ENCODE measurements around the gene JMJD8.

Gene JMJD8

DNA sequence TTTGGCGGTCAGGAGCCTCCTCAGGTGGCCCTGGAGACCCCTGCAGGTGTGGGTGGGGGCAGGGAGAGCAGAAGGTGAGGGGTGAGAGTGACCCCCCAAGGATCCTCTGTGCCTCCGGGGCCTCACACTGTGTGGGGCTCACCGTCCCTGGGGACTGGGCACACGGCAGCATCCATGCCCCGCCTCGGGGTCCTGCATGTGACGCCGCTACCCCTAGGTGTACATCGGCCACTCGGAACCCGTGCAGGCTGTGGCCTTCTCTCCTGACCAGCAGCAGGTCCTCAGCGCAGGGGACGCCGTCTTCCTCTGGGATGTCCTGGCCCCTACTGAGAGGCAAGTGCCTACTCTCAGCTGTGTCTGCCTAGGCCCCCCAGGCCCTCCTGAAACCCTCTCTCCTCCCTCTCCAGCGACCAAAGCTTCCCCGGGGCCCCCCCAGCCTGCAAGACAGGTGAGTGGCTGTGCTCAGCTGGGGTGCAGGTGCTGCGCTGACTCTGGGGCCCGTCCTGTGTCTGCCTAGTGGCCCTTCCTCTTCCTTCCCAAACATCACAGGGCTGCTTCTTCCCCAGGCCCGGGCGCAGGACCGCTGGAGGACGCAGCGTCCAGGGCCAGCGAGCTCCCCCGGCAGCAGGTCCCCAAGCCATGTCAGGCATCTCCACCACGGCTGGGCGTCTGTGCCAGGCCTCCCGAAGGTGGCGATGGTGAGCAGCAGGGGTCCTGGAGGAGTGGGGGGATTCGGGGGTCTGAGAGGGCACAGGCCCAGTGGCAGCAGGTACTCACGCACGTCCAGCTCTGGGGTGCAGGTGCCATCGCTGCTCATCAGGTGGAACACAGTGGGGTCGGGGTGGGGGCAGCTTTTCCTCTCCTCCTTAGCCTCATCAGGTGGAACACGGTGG, 25.2 kb downstream of the JMJD8 start:
- DNase-seq: no peak

DNA sequence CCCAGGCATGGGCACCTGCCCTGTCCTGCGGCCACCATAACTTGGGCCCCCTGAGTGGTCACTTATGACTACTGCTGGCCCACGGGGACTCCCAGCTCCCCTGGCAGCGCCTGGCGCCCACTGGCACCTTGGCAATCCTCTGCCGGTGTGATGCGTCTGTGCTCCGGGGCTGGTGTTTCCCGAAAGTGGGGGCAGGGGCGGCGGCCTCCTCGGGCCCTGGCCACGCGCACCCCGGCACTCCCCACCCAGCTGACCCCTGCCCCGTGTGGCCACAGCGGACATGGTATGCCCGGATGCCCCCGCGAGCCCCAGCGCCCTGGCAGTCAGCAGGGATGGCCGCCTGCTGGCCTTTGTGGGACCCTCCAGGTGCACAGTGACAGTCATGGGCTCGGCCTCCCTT, 26.6 kb downstream of the JMJD8 start:
- DNase-seq: no peak

DNA sequence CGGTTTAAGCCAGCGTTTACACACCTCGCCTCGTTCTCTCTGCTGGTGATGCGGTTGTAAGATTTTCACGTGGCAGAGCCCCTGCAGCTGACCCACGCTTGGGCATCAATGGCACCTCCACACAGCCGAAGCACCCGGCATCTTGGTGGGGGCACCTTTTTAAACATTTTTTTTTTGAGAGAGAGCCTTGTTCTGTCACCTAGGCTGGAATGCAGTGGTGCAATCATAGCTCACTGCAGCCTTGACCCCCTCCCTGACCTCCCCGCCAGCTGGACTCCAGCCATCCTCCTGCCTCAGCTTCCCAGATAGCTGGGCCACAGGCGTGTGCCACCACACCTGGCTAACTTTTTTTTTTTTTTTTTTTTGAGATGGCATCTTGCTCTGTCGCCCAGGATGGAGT, 30.1 kb downstream of the JMJD8 start:
- no peak for DNase-seq

DNA sequence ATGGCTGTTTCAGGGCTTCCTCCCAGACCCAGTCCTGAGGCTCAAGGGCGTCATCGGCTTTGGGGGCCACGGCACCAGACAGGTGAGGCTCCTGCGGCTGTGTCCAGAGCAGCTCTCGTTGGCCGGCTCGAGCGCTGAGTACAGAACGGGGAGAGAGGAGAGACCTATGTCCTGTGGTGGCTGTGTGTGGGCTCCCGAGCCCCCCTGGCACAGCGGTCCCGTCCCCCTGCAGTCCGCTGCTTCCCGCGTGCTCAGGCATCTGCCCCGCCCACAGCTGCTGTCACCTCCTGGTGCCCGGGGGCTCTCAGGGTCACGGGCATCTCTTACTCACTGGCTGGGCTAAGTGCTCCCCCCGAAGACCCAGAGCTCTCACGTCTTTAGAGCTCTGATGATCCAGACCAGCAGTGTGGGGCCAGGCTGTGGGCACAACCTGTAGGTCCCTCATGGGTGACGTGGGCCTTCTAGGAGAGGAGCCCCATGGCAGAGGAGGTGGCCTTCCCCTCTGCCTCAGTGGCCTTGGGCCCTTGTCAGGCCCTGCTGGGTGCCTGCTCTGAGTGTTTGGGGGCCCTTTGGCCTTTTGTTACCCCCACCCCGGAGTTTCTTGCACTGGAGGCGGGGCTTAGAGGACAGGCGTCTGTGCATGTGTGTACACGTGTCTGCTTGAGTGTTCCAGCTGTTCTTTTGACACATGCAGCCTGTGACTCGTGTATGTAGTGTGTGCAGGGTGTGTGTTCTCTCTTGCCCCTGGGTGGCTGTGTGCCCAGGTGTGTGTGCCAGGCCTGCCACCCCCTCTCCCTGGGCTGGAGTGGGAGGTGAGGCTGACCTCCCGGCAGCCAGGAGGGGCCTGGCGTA, 31.5 kb downstream of the JMJD8 start:
- no peak for DNase-seq

DNA sequence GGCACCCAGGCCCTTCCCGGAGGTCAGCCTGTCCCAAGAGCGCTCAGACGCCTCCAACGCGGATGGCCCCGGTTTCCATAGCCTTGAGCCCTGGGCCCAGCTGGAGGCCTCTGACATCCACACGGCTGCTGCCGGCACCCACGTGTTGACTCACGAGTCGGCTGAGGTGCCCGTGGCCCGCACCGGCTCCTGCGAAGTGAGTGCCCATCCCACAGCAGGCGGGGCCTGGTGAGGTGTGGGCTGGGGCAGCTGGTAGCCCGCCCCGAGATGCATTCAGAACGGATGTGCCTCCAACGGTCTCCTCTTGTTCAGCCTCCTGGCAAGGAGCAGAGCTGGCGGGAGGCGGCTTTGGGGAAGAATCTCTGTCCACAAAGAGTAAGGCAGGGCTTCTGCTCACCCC, 32.3 kb downstream of the JMJD8 start:
- DNase-seq: no peak

DNA sequence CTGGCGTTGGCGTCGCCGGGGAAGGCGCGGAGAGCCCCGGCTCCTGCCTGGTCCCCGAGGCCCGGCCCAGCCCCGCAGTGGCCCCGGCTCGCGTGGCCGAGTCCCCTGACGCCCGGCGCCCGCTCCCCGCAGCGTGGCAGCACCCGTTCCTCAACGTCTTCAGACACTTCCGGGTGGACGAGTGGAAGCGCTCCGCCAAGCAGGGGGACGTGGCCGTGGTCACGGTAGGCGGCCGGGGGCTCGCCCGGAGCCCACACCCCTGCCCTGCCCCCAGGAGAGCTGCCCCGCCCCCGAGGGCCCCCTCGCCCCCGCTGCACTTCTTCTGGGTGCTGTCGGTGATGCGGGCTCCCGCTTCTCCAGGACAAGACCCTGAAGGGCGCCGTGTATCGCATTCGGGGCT, 34.5 kb downstream of the JMJD8 start:
- no peak for DNase-seq

DNA sequence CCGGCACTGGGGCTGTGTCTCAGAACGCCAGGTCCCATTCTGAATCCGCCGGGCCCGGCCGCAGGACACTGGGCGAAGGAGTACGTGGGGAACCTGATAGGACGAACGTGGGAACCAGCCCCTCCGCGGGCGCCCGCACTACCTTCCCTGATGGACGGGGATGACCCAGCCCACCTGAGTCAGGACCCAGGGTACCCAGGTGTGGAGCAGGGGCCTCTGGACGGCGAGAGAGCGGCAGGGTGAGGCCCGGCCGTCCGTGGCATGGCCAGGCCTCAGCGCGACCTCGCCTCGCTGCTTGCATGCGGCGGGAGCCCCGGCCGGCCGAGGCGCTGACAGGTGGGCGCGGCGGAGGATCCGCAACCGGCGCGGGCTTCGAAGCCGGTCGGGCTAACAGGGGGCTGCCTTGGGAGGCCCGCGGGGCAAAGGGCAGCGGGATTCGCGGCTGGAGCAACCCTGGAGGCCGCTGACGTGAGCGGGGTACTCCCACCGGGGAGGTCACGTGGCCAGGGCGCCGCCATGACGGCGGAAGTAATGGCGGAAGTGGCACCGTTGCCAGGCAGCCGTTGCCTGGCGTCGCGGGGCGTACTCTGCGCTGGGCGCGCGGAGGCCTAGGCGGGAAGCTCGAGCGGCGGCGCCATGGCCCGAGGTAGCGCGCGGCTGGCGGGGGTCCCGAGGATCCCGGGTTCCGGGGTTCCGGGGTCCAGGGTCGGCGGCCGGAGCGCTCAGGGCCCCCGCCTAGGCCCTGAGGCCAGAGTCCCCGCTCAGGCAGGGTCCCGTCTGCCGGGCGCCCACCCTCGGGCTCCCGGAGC, 35.1 kb downstream of the JMJD8 start, which contains the start of gene WDR90:
TSS of gene WDR90 (plus strand) at position 585 of the 809 bp plus-strand sequence. CDS start at position 637, 52 bp downstream.
- peak; percentile 90 for DNase-seq

DNA sequence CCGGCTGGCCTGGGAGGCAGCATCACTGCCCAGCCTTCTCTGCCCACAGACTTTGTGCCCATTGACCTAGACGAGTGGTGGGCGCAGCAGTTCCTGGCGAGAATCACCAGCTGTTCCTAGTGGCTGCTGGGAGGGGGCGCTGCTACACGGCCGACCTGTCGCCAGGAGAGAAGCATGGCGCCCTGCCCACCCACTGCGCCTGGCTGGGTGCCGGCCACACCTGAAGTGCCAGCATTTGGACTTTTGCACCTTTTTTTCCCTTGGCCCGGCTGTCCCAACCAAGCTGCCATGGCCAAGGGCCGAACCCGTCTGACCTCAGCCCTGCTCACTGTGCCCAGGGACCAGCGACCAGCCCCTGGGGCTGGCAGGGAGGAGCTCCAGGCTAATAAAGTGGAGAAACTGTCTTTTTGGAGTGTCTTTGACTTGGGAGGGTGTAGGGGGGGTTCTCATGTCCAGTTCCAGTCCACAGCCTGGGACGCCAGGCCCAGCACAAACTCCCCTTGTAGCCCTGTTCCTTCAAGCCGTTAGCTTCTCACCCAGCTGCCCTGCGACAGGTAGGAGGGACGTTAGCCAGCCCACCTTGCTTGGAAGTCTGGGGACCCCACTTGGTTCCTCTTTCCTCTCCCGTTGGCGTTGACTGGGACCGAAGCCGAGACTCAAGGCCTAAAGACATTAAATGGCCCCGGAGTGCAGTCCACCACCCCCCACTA, 35.9 kb downstream of the JMJD8 start:
- DNase-seq: peak; percentile 40

DNA sequence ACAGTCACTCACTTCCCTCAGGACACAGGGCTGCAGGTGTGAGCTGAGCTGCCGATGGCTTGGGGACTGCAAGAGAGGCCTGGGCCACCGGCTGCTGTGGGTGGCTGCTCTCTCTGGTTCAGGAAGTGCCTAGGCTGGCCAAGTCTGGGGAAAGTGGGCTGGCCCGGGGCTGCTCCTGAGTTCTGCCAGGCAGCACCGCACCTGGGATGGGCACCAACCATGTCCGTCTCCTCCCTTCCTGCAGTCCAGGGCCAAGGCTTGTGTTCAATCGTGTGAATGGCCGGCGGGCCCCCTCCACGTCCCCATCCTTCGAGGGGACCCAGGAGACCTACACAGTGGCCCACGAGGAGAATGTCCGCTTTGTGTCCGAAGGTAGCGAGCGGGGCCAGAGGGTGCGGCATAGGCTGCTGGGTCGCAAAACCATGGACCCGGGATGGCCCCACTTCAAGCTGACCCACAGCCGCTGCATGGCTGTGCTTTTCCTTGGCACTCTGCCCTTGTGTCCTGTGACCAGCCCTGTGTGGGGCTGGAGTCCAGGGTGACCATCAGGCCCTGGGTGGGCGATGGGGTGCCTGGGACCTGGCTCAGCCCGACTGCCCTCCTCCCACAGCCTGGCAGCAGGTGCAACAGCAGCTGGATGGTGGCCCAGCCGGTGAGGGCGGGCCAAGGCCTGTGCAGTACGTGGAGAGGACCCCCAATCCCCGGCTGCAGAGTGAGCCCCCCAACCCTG, 36.8 kb downstream of the JMJD8 start:
- no peak for DNase-seq

DNA sequence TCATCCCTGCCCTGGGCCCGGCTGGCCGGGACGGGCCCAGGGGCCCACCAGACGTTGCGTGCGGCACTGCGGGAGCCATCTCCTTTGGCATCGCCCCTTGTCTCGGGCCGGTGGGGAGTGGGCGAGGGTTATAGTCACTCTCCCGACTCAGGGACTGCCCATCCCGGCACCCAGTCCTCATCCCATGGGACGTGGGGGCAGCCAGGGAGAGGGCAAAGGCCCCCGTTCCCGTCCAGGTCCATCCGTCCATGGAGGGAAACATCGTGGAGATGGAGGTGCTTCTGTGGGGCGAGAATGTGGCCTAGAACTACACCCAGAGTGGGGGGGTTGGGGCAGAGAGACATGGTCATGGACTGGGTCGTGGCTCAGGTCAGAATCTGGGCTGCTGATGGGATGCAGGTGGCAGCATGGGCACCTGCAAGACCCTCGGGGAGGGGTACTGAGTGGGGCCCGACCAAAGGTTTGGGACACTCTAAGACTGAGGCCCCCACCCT, 37.4 kb downstream of the JMJD8 start:
- no peak for DNase-seq

DNA sequence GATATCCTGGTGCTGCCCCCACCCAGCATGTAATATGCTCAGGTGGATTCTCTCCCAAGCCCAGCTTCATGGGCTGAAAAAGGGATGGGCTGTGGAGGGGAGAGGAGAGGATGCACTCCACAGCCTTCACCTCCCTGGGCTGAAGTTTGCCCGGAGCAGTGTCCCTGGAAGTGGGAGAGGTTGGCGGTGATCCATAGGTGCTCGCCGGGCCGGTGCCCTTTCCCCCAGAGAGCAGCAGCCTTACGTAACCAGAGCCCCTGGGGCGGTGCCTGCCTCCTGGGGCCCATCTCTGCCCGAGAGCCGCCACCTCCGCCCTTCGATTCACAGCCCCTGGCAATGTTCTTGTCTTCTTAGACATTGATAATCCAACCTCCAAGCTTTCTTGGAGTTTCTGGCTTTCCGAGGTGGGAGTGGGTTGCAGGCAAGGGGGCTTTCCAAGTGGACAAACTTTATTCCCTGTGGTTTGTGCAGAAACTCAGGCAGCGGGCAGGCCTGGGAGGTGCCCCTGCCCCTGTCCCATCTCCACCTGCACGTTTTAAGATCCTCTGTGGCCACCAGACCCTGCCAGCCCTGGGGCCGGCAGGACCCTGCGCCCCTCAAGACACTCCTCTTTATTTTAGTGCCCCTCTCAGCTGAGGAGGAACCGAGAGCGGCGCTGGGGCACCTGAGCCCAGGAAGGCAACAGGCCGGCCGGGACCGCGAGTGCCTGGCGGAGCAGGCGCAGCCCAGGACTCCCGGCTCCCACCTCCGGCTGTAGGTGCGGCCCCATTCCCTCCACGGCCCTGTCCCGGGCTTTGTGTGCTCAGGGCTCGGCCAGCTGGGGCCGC, 38.1 kb downstream of the JMJD8 start:
- DNase-seq: no peak

DNA sequence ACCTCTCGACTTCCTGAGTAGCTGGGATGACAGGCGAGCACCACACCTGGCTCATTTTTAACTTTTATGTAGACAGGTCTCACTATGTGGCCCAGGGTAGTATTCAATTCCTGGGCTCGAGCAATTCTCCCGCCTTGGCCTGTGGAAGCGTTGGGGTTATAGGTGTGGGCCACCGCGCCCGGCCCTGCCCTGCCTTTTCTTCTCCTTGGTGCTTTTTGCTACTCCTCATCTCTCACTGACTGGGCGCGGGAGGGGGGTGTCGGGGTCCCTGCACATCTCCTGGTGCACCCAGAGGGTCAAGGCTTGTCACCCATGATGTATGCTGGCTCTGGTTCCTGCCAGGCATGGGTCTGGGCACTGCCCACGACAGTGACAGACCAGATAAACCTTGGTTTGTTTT, 39.6 kb downstream of the JMJD8 start:
- DNase-seq: no peak

DNA sequence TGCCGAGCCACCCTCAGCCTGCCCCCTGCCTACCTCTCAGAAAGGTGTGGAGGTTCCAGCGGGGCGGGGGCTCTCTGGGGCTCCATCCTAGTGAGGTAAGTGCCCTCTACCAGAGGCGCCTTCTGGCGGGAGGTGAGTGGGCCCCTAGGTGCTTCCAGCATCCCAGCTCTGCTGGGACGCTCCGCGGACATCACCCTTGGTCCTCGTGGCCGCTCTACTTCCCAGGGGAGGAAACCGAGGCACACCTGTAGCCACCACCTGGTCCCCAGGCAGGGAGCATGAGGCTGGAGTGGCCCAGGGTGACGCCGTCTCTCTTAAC, 41.1 kb downstream of the JMJD8 start:
- no peak for DNase-seq

DNA sequence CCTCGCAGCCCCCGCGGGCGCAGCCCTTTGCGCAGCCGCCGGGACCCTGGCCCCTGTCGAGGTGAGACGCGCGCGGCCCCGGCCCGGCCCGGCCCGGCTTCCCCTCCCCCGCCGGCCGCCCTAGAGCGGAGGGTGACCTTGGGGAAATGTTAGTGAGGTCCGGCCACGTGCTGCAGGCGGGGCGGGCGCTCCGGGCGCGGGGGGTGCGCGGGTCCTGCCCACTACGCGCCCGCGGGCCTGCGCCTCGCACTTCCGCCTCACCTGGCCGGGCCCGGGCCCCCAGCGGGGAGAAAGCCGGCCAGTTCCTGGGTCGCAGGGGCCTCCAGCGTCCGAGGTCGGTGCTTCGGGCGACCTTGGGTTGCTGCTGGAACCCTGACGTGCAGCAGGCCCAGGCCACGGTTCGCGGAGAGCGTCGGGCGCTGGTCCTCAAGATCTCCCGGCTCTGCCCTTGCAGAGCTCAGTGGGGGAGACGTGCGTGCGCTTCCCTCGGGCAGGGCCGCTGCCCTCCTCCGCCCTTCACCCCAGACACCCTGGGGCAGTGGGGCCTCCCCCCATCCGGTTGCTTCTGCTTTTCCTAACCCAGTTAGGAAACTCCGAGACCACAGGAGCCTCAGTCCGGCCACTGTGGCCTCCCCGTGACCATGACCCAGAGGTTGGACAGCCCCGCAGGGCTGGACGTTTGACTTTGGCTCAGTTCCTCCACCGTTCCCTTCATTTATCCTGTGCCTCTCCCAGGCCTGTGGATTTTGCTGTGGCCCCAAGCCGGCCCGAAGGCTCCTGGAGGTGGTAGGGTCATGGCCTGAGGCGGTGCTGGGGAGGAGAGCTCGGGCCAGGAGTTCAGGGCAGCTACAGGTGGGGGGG, 41.7 kb downstream of the JMJD8 start:
- DNase-seq: peak; percentile 33

DNA sequence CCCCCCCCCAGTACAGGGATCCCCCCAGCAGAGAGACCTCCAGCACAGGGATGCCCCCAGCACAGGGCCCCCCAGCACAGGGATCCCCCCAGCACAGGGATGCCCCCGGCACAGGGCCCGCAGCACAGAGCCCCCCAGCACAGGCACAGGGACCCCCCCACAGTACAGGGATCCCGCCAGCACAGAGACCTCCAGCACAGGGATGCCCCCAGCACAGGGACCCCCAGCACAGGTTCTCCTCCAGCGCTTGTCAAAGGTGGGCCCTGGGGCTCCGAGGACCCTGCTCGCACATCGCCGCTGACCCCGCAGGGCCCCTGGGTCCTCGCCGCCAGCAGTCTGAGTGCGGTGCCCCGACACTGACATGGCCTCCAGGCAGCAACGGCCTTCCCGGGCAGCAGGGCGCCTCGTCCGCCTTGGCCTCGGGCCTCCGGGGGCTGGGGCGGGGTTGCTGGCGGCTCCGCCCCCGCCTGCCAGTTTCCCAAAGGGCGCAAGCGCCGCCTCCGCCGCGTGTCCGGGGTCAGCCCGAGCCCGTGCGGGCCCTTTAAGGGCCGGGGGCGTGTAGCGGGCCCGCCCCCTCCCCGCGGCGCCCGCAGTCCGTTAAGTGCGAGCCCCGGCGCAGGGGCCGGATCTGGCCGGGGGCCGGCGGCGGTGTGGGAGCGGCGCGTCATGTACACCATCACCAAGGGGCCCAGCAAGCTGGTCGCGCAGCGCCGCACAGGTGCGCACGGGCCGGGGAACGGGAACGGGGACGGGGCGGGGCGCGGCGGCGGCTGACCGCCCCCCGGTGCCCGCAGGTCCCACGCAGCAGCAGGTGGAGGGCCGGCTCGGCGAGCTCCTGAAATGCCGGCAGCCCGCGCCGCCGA, 42.6 kb downstream of the JMJD8 start, which contains the start of gene MCRIP2:
TSS of gene MCRIP2 (plus strand) at position 503 of the 863 bp plus-strand sequence. CDS start at position 667, 164 bp downstream.
- peak; percentile 72 for DNase-seq

DNA sequence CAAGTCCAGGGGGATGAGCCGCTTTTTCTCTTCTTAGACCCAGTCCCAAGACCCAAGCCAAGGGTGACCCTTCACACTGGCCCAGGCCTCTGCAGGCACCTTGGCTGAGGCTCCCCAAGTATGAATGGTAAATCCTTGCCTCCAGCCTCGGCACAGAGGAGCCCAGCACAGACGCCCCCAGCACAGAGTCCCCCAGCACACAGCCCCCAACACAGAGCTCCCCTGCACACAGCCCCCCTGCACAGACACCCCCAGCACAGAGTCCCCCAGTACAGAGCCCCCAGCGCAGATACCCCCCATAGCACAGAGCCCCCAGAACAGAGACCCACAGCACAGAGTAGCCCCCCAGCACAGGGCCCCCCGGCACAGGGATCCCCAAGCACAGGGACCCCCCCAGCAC, 43.5 kb downstream of the JMJD8 start:
- no peak for DNase-seq

DNA sequence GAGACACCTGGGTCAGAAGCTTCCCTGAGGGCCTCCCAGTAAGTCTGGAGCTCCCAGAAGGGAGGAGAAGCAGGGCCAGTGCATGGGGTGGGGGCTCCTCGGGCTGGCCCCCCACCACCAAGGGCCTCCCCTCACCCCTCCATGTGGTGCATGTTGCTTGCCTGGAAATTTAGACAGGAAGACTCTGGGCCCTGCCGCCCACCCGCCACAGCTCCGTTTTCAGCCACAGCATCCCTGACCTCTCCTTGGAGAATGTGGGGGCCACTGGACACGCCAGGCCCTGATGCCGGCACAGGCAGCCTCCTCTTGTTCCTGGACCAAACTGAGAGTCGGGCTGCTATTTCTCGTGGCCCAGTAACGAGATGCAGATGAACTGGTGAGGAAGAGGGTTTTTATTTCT, 45.3 kb downstream of the JMJD8 start:
- DNase-seq: no peak

DNA sequence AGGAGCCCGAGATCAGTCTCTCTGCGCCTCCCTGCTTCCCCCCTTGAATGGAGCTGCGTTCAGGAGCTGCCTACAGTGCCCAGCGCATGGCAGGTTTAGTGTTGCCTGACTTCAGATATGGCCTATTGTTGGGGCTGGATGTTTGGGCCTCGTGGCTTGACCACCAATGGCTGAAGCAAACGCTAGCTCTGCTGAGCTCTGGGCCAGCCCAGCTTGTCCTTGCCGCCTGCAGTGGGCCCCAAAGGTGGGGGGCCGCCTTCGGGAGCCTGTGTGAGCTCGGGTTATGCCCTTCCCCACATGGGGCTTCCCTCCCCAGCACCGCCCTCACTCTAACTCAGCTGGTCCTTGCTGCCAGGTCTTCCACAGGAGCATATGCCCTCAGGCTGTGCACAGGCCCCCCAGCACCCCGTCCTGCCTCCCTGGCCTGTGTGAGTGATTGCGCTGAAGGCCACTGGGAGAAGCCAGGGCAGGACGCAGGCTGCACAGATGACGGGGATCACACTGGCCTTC, 46.0 kb downstream of the JMJD8 start:
- DNase-seq: no peak
